Panc1 (cell line): ENCODE data around the gene PXT1. TPM values are rescaled to one million over a fixed set of nuclear protein-coding genes. Genes with fewer than 3 reads are reported as not detected.

Experiments used
- ATAC-seq: fragments of 200-7000 bp; cut with Tn5 transposase; 2 replicates; pipeline ENCODE4 v1.9.1; 2020; ENCODE audit warnings: mild to moderate bottlenecking, moderate library complexity
- BruUV-seq: library from RNA; stranded (reverse); fragments of 400-500 nt; replicated peaks from 2 replicates; lab custom pipeline; 2021; lab: Mats Ljungman, UMichigan
- CTCF ChIA-PET: fragments of 300-600 bp; sonication (Branson Sonifier 250); formaldehyde crosslinking; loops from one replicate; lab custom pipeline; 2022; ENCODE audit warnings: antibody characterized with exemption; lab: Charles Lee
- POLR2A ChIA-PET: fragments of 300-600 bp; sonication (Branson Sonifier 250); formaldehyde crosslinking; loops from one replicate; lab custom pipeline; 2022; ENCODE audit warnings: antibody characterized with exemption; lab: Charles Lee
- DNase-seq: peaks from one replicate; pipeline ENCODE4 v3.0.0-alpha.2; 2010; ENCODE audit warnings: low read depth, low spot score
- H3K27ac ChIP-seq: 2 replicates; pipeline ENCODE4 v1.5.1; 2011; ENCODE audit warnings: mild to moderate bottlenecking, low read length, inconsistent platforms
- H3K27me3 ChIP-seq: fragments of 200-500 bp; sonication (Bioruptor generic); 2 replicates; pipeline ENCODE4 v1.6.0; 2014; ENCODE audit warnings: low read length, inconsistent platforms; ENCODE audit not compliant: control insufficient read depth, insufficient read depth
- H3K36me3 ChIP-seq: fragments of 200-500 bp; sonication (Bioruptor generic); 2 replicates; pipeline ENCODE4 v1.5.1; 2014; ENCODE audit warnings: inconsistent platforms, mild to moderate bottlenecking, low read length, moderate library complexity; ENCODE audit not compliant: control insufficient read depth, insufficient read depth
- H3K4me1 ChIP-seq: 2 replicates; pipeline ENCODE4 v1.5.1; 2011; ENCODE audit warnings: inconsistent platforms, mild to moderate bottlenecking, low read length, moderate library complexity; ENCODE audit not compliant: control insufficient read depth, insufficient read depth
- H3K4me3 ChIP-seq, 2 experiments: 2 replicates each; pipeline ENCODE4 v1.5.1; 2011 to 2012; ENCODE audit warnings: low read depth in 2 of 2, low read length in 2 of 2, mild to moderate bottlenecking in 2 of 2, inconsistent platforms in 1 of 2, moderate library complexity in 1 of 2
- H3K9me3 ChIP-seq: fragments of 200-500 bp; sonication (Bioruptor generic); 2 replicates; pipeline ENCODE4 v1.5.1; 2014; ENCODE audit warnings: low read depth, mild to moderate bottlenecking, inconsistent platforms, low read length, moderate library complexity; ENCODE audit not compliant: control insufficient read depth, insufficient read depth
- CTCF ChIP-seq: fragments of 450-650 bp; IDR thresholded peaks from 2 replicates; pipeline ENCODE4 v1.5.1; 2017; ENCODE audit warnings: mild to moderate bottlenecking
- POLR2AphosphoS5 ChIP-seq: IDR thresholded peaks from 2 replicates; pipeline ENCODE4 v1.6.1; 2012; ENCODE audit warnings: mild to moderate bottlenecking, low read depth, low read length, moderate library complexity
- REST ChIP-seq, 2 experiments: IDR thresholded peaks; 2 replicates each; pipeline ENCODE4 v1.6.1; 2011 to 2012; ENCODE audit warnings: low read depth in 2 of 2, control low read depth in 1 of 2, low read length in 1 of 2, mild to moderate bottlenecking in 1 of 2, moderate library complexity in 1 of 2; ENCODE audit not compliant: insufficient read depth in 1 of 2
- SIN3A ChIP-seq: IDR thresholded peaks from 2 replicates; pipeline ENCODE4 v1.6.1; 2012; ENCODE audit warnings: low read depth, mild to moderate bottlenecking, low read length, moderate library complexity, borderline replicate concordance; ENCODE audit not compliant: insufficient read depth
- TCF7L2 ChIP-seq: IDR thresholded peaks from 2 replicates; pipeline ENCODE4 v1.6.1; 2011; ENCODE audit warnings: mild to moderate bottlenecking, low read depth, low read length, inconsistent platforms
- in situ Hi-C: cut with HindIII; loops from 2 replicates; pipeline ENCODE4 v1.10.0; 2016; ENCODE audit warnings: low sequenced_read_pairs, low pct_unique_long_range_greater_than_20kb
- intact Hi-C: fragments of 100-400 bp; cut with micrococcal nuclease; formaldehyde crosslinking; loops from one replicate; pipeline ENCODE4 v1.10.0; 2022; ENCODE audit not compliant: unreplicated experiment
- total RNA-seq: library from RNA; stranded (reverse); gene quantifications from one replicate; pipeline ENCODE4 v1.2.1, GENCODE V29; 2021; ENCODE audit not compliant: unreplicated experiment

PXT1 gene
- total RNA-seq, 1 experiment from 2014 or later: not detected

- Histone ChIP-seq H3K36me3 (no peaks in the 10 kb centered on the region), H3K27ac (no peak overlapping the region), H3K4me1 (no peaks in the 10 kb centered on the region), H3K9me3 (no peaks in the 10 kb centered on the region), H3K27me3 (no peaks in the 10 kb centered on the region), H3K4me3 (no peak overlapping the region)
- ATAC-seq (no peak), DNase-seq (no peak)
- in situ Hi-C loops (no loop called here), intact Hi-C loops (no loop called here)
- TF ChIP-seq POLR2AphosphoS5 (no peak), TCF7L2 (no peak), CTCF (no peak), REST (IDR thresholded peaks at IDR 0.05; ENCODE audit: insufficient read depth in 1 of 2, low read depth in 2 of 2, low read length in 1 of 2) (no peak), SIN3A (no peak)
- POLR2A ChIA-PET: no interaction called here
- no TSS peak for BruUV-seq
- CTCF ChIA-PET: no interaction called here
These were observed 45.6 kb upstream of the PXT1 start for GRCh38 chr6:36488221-36488620.

- no TSS peak for BruUV-seq
- ChIA-PET POLR2A (no interaction called here), CTCF (no interaction called here)
- DNase-seq (no peak), ATAC-seq (no peak)
- intact Hi-C loops (no loop called here), in situ Hi-C loops (no loop called here)
- H3K9me3 ChIP-seq: no peaks in the 10 kb centered on the region
- TF ChIP-seq SIN3A (no peak), REST (IDR thresholded peaks at IDR 0.05; ENCODE audit: insufficient read depth in 1 of 2, low read depth in 2 of 2, low read length in 1 of 2) (no peak), CTCF (no peak), POLR2AphosphoS5 (no peak), TCF7L2 (no peak)
- no peak overlapping the region for H3K4me3 ChIP-seq
- no peak overlapping the region for H3K27ac ChIP-seq
- no peaks in the 10 kb centered on the region for H3K4me1 ChIP-seq
- no peaks in the 10 kb centered on the region for H3K36me3 ChIP-seq
- H3K27me3 ChIP-seq: no peaks in the 10 kb centered on the region
These were observed 45.0 kb upstream of the PXT1 start for GRCh38 chr6:36487698-36488097.
